GM04503 (cell line): Measurements from ENCODE around the gene RHOB.
"Not testable (repeated sequence)": the region's sequence is repeated elsewhere in the genome, so short reads cannot be mapped to it uniquely, and the experiment has no call there.

Experiments used
- DNase-seq: peaks from one replicate; pipeline ENCODE4 v3.0.0-alpha.2; 2012; ENCODE audit warnings: low read depth

RHOB gene

DNA sequence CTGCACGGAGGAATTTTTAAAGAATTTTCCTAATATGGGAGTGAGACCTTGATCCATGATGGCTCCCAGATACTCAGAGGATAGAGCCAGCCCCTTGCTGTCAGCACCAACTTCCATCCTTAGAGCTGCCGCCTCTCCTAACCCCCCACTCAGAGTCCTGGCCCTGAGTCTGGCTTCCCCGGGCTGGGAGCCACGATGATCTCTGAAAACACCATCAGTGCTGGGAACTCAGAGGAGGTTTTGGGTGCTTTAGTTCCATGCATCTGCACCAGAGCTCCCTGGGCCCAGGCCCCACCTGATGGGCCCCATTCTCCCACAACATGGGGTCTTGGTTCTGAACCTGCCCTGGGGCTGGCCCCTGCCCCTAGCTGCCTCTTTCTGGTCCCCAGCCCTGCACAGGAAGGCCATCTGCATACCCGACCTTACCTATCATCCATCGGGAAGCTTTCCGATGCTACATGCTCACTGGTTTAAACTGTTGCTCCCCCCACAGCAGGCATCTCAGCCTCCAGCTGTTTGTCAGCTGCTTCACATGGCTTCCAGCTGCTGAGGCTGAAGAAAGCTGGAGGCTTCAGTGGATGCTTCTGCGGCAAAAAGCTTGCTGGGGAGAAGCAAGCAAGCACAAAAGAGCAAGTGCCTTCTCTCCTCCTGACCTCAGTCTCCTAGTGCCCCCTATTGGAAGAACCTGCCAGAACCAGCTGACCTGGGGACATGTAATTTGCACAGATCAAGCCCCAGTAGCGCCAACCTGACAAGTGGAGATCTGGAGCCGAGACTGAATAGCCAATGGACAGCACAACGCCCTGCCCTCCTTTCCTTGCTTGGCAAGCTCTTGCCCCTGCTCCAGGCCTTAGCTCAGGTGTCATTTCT lies 24.2 kb upstream of the RHOB start:
- no peak for DNase-seq

GRCh38 chr2:20423359-20423758 lies 23.5 kb upstream of the RHOB start:
- no peak for DNase-seq

- no peak for DNase-seq
These were observed 23.0 kb upstream of the RHOB start for GRCh38 chr2:20423847-20424246.

- DNase-seq: no peak
These were observed 22.3 kb upstream of the RHOB start for GRCh38 chr2:20424300-20425290.

DNA sequence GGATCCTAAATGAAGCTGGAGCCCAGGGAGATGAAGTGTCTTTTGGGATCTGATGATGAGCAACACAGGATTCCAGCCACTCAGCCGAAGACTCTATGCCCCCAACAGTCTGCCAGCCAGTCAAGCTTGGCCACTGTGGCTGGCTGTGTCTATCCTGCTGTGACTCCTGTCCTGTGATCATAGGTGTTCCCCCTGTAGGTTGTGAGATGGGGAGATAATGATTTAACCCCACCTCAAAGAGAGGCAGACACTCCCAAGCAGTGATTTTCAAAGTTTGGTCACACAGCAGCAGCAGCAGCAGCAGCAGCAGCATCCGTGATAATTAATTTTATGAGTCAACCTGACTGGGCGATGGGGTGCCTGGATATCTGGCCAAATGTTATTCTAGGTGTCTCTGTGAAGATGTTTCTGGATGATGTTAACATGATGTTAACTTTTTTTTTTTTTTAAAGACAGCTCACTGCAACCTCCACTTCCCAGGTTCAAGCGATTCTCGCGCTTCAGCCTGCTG lies 21.4 kb upstream of the RHOB start:
- DNase-seq: no peak

DNA sequence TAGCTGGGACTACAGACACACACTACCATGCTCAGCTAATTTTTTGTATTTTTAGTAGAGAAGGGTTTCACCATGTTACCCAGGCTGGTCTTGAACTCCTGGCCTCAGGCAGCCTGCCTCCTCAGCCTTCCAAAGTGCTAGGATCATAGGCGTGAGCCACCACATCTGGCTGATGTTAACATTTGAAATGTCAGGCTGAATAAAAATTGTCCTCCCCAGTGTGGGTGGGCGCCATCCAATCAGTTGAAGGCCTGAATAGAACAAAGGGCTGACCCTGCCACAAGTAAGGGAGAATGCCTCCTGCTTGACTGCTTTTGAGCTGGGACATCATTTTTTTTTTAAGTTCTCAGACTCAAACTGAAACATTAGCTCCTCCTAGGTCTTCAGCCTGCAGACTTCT lies 21.0 kb upstream of the RHOB start:
- DNase-seq: no peak

GRCh38 chr2:20427931-20428526 lies 18.8 kb upstream of the RHOB start:
- DNase-seq: no peak

DNA sequence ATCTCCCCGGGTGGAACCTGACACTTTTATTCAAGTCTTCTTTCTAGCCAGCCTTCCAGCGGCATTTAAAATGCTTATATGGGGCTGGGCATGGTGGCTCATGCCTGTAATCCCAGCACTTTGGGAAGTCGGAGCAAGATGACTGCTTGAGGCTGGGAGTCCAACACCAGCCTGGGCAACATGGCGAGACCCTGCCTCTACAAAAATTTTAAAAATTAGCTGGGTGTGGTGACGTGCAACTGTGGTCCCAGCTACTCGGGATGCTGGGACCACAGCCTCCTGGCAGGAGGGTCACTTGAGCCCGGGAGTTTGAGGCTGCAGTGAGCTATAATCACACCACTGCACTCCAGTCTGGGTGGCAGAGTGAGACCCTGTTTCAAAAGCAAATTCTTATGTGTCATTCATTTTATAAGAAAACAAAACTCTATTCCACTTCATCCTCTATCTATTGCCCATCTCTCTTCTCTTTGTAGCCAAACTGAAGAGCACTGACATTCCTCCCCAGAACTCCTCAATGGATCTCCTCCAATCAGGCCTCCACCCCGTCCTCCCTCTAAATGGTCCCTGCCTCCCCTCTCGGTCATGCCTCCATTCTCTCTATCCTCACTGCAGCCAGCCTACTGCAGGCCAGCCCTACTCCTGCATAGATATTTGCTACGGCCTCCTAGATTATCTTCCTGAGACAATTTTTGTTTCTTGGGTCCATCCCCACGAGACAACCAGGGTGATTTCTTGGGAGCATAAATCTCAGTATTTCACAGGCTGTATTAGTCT lies 18.0 kb upstream of the RHOB start:
- no peak for DNase-seq

GRCh38 chr2:20429528-20429927 lies 17.3 kb upstream of the RHOB start:
- DNase-seq: no peak

DNA sequence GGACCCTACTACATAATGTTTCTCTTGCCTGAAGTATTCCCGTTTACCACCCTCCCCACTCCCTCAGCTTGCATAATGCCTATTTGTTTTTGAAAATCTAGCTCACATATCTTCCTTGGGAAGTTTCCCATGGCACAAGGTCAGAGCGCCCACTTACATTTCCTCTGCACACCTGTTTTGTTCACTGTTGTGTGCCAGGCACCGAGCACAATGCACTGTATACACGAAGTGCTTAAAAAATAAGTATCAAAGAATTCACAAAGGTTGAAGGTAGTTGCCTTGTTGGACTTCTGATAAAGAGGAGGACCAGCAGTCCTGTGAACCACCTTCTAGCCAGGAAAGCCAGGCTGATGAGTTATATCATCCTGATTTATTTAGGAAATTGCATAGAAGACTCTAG lies 16.8 kb upstream of the RHOB start:
- no peak for DNase-seq

GRCh38 chr2:20430461-20431300 lies 16.2 kb upstream of the RHOB start:
- DNase-seq: no peak

GRCh38 chr2:20431301-20431698 lies 15.6 kb upstream of the RHOB start:
- DNase-seq: no peak

- no peak for DNase-seq
These were observed 15.1 kb upstream of the RHOB start for GRCh38 chr2:20431772-20432171.

GRCh38 chr2:20432714-20433113 lies 14.2 kb upstream of the RHOB start:
- DNase-seq: no peak

- DNase-seq: no peak
These were observed 13.6 kb upstream of the RHOB start for GRCh38 chr2:20433249-20433648.

DNA sequence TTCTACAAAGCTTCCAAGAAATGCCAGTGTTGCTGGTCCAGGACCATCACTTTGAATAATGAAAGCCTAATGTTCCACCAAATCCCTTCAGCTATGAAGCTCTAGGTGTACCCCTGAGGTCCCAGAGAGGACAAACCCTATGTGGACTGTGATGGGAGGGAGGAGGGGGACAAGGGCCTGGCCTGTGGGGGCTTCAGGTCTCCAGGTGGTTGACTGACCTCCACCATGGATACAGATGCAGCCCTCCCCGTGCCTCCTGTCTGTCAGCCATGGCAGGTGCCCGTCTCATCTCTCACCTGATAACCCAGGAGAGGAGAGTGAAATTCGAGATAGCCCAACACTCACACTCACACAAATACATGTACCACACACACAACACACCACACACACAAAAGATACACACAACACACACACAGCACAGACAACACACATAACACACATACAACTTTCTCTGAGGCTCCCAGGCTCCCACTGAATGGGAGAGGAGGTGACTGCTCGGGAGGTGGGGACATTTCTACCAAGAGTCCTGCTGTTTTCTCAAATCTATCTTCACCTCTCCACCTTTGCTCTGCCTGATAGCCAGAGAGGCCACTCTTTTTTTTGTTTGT lies 12.8 kb upstream of the RHOB start:
- DNase-seq: no peak

DNA sequence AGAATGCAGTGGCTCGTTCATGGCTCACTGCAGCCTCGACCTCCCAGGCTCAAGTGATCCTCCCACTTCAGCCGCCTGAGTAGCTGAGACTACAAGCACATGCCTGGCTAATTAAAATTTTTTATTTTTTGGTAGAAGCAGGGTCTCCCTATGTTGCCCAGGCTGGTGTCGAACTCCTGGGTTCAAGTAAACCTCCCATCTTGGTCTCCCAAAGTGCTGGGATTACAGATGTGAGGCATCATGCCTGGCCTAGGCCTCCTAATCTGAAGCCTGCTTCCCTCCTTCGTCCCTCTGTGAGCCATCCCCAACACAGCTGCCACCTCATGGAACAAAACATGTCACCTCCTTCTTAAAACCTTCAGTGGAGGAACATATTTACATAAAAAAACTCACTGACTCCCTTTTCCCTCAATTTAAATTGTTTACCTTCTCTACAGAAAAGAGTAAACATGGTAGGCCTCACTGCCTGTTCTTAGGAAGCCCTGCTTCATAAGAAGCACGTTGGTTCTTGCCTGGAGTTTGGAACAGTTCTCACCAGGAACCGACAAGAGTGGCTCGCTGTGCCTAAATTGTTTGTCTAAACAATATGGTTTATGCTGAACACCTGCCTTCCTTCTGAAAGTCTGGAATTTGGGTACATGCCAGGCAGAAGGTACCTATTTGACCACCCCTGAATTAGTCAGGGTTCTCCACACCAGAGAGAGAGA lies 12.1 kb upstream of the RHOB start:
- DNase-seq: no peak

GRCh38 chr2:20435456-20435855 lies 11.4 kb upstream of the RHOB start:
- DNase-seq: not testable (repeated sequence)

DNA sequence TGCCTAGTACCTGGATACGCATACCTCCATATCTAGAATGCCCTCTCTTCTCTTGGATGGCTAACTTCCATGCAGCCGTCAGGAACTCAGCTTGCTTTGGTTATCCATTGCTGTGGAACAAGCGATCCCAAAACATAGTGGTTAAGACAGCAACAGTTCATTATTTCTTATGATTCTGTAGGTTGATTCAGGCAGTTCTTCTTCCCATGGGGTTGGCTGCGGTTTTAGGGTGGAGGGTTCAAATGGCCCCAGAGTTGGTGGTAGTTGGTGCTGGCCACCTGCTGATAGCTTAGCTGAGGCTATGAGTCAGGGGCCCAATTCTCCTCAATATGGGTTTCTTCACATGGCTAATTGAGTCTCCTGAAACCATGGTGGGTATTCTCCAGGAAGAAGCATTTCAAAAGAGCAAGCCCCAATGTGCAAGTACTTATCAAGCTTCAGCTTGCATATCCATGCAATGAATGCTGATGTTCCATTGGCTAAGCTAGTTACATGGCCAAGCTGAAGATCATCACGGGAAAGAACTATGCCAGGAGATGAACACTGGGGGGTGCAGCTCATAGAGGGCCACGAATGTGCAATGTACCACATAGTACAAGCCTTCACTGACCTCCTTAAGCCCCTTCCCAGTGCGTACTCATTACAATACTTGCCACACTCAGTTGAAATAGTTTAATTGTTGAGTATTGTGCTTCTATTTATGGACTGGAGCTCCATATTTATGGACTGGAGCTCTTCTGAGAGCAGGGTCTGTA lies 10.0 kb upstream of the RHOB start:
- DNase-seq: no peak
